Endothelial cell of umbilical vein (primary cell): Measurements from ENCODE around the gene IKZF1. TPM values are rescaled to one million over a fixed set of nuclear protein-coding genes. Genes with fewer than 3 reads are reported as not detected.

Experiments used
- BruUV-seq: library from RNA; stranded (reverse); fragments of 400-500 nt; replicated peaks from 2 replicates; lab custom pipeline; 2021; lab: Mats Ljungman, UMichigan
- CTCF ChIA-PET: fragments of 300-600, 350-600 bp; sonication (Branson Sonifier 250); formaldehyde crosslinking; loops from one replicate; lab custom pipeline; 2021; ENCODE audit warnings: antibody characterized with exemption, inconsistent platforms; lab: Charles Lee
- POLR2A ChIA-PET: fragments of 300-600, 350-600 bp; sonication (Branson Sonifier 250); formaldehyde crosslinking; loops from one replicate; lab custom pipeline; 2021; ENCODE audit warnings: antibody characterized with exemption, inconsistent platforms; lab: Charles Lee
- DNase-seq: peaks from one replicate; pipeline ENCODE4 v3.0.0-alpha.2; 2011; ENCODE audit warnings: low read depth, low spot score
- FAIRE-seq: peaks from 2 replicates; lab custom pipeline; 2011; peaks lifted over from hg19 to GRCh38; lab: Jason Lieb, UNC
- H2AFZ ChIP-seq: 2 replicates; pipeline ENCODE4 v1.6.0; 2012; ENCODE audit warnings: low read depth, low read length, control low read depth, inconsistent platforms
- H3K27ac ChIP-seq: 2 replicates; pipeline ENCODE4 v1.5.1; 2011; ENCODE audit warnings: low read depth, mild to moderate bottlenecking, control low read depth, low read length, moderate library complexity; ENCODE audit not compliant: insufficient read depth
- H3K27me3 ChIP-seq, 2 experiments: 2 replicates each; pipeline versions ENCODE4 v1.6.0 to v1.6.1; 2011; ENCODE audit warnings: low read length in 2 of 2, mixed read lengths in 1 of 2; ENCODE audit not compliant: control insufficient read depth in 2 of 2, insufficient read depth in 2 of 2
- H3K36me3 ChIP-seq, 2 experiments: 2 replicates in 1 of 2; 3 replicates in 1 of 2; pipeline ENCODE4 v1.5.1; 2011; ENCODE audit warnings: low read length in 2 of 2, mild to moderate bottlenecking in 1 of 2, moderate library complexity in 1 of 2; ENCODE audit not compliant: control insufficient read depth in 2 of 2, insufficient read depth in 2 of 2; ENCODE audit errors: extremely low read depth in 1 of 2
- H3K4me1 ChIP-seq: 3 replicates; pipeline ENCODE4 v1.5.1; 2011; ENCODE audit warnings: mild to moderate bottlenecking, low read length; ENCODE audit not compliant: control insufficient read depth, insufficient read depth; ENCODE audit errors: extremely low read depth
- H3K4me2 ChIP-seq: 2 replicates; pipeline ENCODE4 v1.6.1; 2011; ENCODE audit warnings: low read length, control low read depth, mixed read lengths; ENCODE audit not compliant: insufficient read depth
- H3K4me3 ChIP-seq, 3 experiments: fragments of 200-600 bp in 1 of 3; sonication (generic), shearing (Covaris generic) in 1 of 3; replicated peaks in 1 of 3; 2 replicates each; pipeline ENCODE4 v1.5.1; 2011 to 2016; ENCODE audit warnings: control low read depth in 3 of 3, low read length in 3 of 3, mild to moderate bottlenecking in 2 of 3, inconsistent platforms in 1 of 3, low read depth in 1 of 3, moderate library complexity in 1 of 3; ENCODE audit not compliant: insufficient read depth in 1 of 3
- H3K79me2 ChIP-seq: 2 replicates; pipeline ENCODE4 v1.6.0; 2012; ENCODE audit warnings: low read length, inconsistent platforms; ENCODE audit not compliant: control insufficient read depth, insufficient read depth
- H3K9ac ChIP-seq: replicated peaks from 2 replicates; pipeline ENCODE3; 2011; ENCODE audit warnings: low read length, control low read depth; ENCODE audit not compliant: insufficient read depth; ENCODE audit errors: extremely low read depth
- H3K9me1 ChIP-seq: replicated peaks from 3 replicates; pipeline ENCODE4 v1.6.0; 2011; ENCODE audit warnings: mild to moderate bottlenecking, low read length; ENCODE audit not compliant: control insufficient read depth, insufficient read depth; ENCODE audit errors: extremely low read depth
- H3K9me3 ChIP-seq: replicated peaks from 2 replicates; pipeline ENCODE4 v1.5.1; 2012; ENCODE audit warnings: low read length, inconsistent platforms; ENCODE audit not compliant: control insufficient read depth, insufficient read depth
- H4K20me1 ChIP-seq: replicated peaks from 2 replicates; pipeline ENCODE3; 2011; ENCODE audit warnings: mild to moderate bottlenecking, low read length; ENCODE audit not compliant: control insufficient read depth, insufficient read depth; ENCODE audit errors: extremely low read depth
- EZH2 ChIP-seq: IDR thresholded peaks from 2 replicates; pipeline ENCODE4 v1.6.1; 2012; ENCODE audit warnings: borderline replicate concordance, low read depth, mild to moderate bottlenecking, moderate library complexity, low read length, inconsistent platforms; ENCODE audit not compliant: severe bottlenecking
- JUN ChIP-seq: IDR thresholded peaks from 2 replicates; pipeline ENCODE4 v1.6.1; 2011; ENCODE audit warnings: borderline replicate concordance, low read depth; ENCODE audit not compliant: insufficient read length, insufficient read depth
- POLR2AphosphoS5 ChIP-seq: IDR thresholded peaks from 2 replicates; pipeline ENCODE4 v1.6.1; 2012; ENCODE audit warnings: low read depth, mild to moderate bottlenecking, control low read depth, low read length, moderate library complexity; ENCODE audit not compliant: insufficient read depth
- dilution Hi-C: fragments of 300-500 bp; cut with MboI; formaldehyde crosslinking; loops from one replicate; pipeline ENCODE4 v1.15.0; 2019; ENCODE audit warnings: low sequenced_read_pairs; ENCODE audit not compliant: extremely low pct_ligation_motif_present
- intact Hi-C: fragments of 100-400 bp; cut with micrococcal nuclease; formaldehyde crosslinking; loops from one replicate; pipeline ENCODE4 v1.10.0; 2022
- polyA plus RNA-seq, 4 experiments: library from polyadenylated mRNA; depleted of rRNA in 3 of 4; stranded (reverse) in 3 of 4; unstranded in 1 of 4; fragments of >200 nt; gene quantifications; 2 replicates each; pipeline versions ENCODE4 v1.2.1 to v1.2.3, GENCODE V29; 2011 to 2012; ENCODE audit warnings: missing spikeins in 1 of 4
- total RNA-seq: library from RNA; stranded (reverse); gene quantifications from 2 replicates; pipeline ENCODE4 v1.2.3, GENCODE V29; 2021
- TF ChIP-seq, protein P1 (sequence below), 2 donors: IDR thresholded peaks; 1 replicate in 1 of 2; 2 replicates in 1 of 2; pipeline ENCODE4 v1.5.1; 2011; ENCODE audit warnings: low read length in 2 of 2, mild to moderate bottlenecking in 2 of 2, moderate library complexity in 2 of 2, control low read depth in 1 of 2, inconsistent platforms in 1 of 2, low read depth in 1 of 2; ENCODE audit not compliant: insufficient read depth in 1 of 2; ENCODE audit errors: extremely low read depth in 1 of 2

The IKZF1 gene
- total and polyA plus RNA-seq, 2 donors (not counting 3 experiments of a cell fraction or from before 2014, with no cell fraction given) = 0.01 to 0.20 TPM

- no peak for DNase-seq
- no peaks in the 10 kb centered on the region for H3K9me1 ChIP-seq
- H3K4me2 ChIP-seq = no peak overlapping the region
- no peak overlapping the region for H3K9ac ChIP-seq
- H3K9me3 ChIP-seq = no peaks in the 10 kb centered on the region
- POLR2A ChIA-PET = no interaction called here
- H2AFZ ChIP-seq = no peak overlapping the region
- dilution Hi-C loops = no loop called here
- no peak overlapping the region for H3K27ac ChIP-seq
- no peaks in the 10 kb centered on the region for H3K79me2 ChIP-seq
- no peak for FAIRE-seq
- CTCF ChIA-PET = interaction anchor here (1.3 kb wide), 1 partner anchor 16 kb away, joined by 3 read pairs; no protein-coding TSS in a partner anchor
- no peaks in the 10 kb centered on the region for H3K4me1 ChIP-seq
- no peaks in the 10 kb centered on the region for H3K36me3 ChIP-seq
- H3K4me3 ChIP-seq = no peak overlapping the region
- intact Hi-C loops = loop anchor here (10.0 kb wide), 1 partner anchor 58 kb away; the partner anchor contains the start of gene IKZF1
- TF ChIP-seq, protein P1, sequence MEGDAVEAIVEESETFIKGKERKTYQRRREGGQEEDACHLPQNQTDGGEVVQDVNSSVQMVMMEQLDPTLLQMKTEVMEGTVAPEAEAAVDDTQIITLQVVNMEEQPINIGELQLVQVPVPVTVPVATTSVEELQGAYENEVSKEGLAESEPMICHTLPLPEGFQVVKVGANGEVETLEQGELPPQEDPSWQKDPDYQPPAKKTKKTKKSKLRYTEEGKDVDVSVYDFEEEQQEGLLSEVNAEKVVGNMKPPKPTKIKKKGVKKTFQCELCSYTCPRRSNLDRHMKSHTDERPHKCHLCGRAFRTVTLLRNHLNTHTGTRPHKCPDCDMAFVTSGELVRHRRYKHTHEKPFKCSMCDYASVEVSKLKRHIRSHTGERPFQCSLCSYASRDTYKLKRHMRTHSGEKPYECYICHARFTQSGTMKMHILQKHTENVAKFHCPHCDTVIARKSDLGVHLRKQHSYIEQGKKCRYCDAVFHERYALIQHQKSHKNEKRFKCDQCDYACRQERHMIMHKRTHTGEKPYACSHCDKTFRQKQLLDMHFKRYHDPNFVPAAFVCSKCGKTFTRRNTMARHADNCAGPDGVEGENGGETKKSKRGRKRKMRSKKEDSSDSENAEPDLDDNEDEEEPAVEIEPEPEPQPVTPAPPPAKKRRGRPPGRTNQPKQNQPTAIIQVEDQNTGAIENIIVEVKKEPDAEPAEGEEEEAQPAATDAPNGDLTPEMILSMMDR (IDR thresholded peaks at IDR 0.05; ENCODE audit: extremely low read depth in 1 of 2, insufficient read depth in 1 of 2, low read depth in 1 of 2, low read length in 2 of 2) = no peak
- TF ChIP-seq EZH2 (no peak), JUN (no peak), POLR2AphosphoS5 (no peak)
- BruUV-seq = no TSS peak
- H3K27me3 ChIP-seq = peaks cover 0 to 2% of the 10 kb centered on the region in 2 experiments
- no peaks in the 10 kb centered on the region for H4K20me1 ChIP-seq
Measured at GRCh38 chr7:50362712-50363282, 58.3 kb downstream of the IKZF1 start.
